ENCODE measurements around the gene P2RY11.

- TF ChIP-seq CTCF (IDR thresholded peaks at IDR 0.05) (no peak), POLR2A (IDR thresholded peaks at IDR 0.05) (no peak)
These were observed 25.4 kb downstream of the P2RY11 start for GRCh38 chr19:10136936-10137335.
